Smooth muscle cell (in vitro differentiated cells): Measurements from ENCODE around the gene MYO5C. TPM values are rescaled to one million over a fixed set of nuclear protein-coding genes. Genes with fewer than 3 reads are reported as not detected.

Source experiments
- DNase-seq: peaks from one replicate; lab custom pipeline; 2025; ENCODE audit not compliant: unreplicated experiment; lab: John Stamatoyannopoulos, UW
- H2AFZ ChIP-seq: fragments of 200-600 bp; sonication (generic); 2 replicates; pipeline ENCODE4 v1.6.0; 2016; ENCODE audit warnings: antibody characterized with exemption, low read depth, mild to moderate bottlenecking
- H3F3A ChIP-seq: fragments of 200-600 bp; sonication (generic); 2 replicates; pipeline ENCODE4 v1.6.0; 2017; ENCODE audit warnings: antibody characterized with exemption, low read depth
- H3K27ac ChIP-seq: fragments of 200-600 bp; sonication (generic); 2 replicates; pipeline ENCODE4 v1.5.1; 2016; ENCODE audit warnings: low read depth, mild to moderate bottlenecking
- H3K27me3 ChIP-seq: fragments of 200-600 bp; sonication (generic); 2 replicates; pipeline ENCODE4 v1.6.1; 2016; ENCODE audit warnings: low read depth, mild to moderate bottlenecking
- H3K36me3 ChIP-seq: fragments of 200-600 bp; sonication (generic); 2 replicates; pipeline ENCODE4 v1.5.1; 2016; ENCODE audit warnings: low read depth
- H3K4me1 ChIP-seq: fragments of 200-600 bp; sonication (generic); 2 replicates; pipeline ENCODE4 v1.5.1; 2016; ENCODE audit warnings: low read depth
- H3K4me2 ChIP-seq: fragments of 200-600 bp; sonication (generic); 2 replicates; pipeline ENCODE4 v1.6.0; 2016; ENCODE audit warnings: mild to moderate bottlenecking
- H3K4me3 ChIP-seq: fragments of 200-600 bp; sonication (generic); 2 replicates; pipeline ENCODE4 v1.5.1; 2016; ENCODE audit warnings: mild to moderate bottlenecking
- H3K79me2 ChIP-seq: fragments of 200-600 bp; sonication (generic); 2 replicates; pipeline ENCODE4 v1.6.0; 2016; ENCODE audit warnings: low read depth, mild to moderate bottlenecking
- H3K9ac ChIP-seq: fragments of 200-600 bp; sonication (generic); 2 replicates; pipeline ENCODE4 v1.6.0; 2016; ENCODE audit warnings: low read depth
- H3K9me3 ChIP-seq: fragments of 200-600 bp; sonication (generic); replicated peaks from 2 replicates; pipeline ENCODE4 v1.5.1; 2016; ENCODE audit warnings: low read depth
- H4K20me1 ChIP-seq: fragments of 200-600 bp; sonication (generic); 2 replicates; pipeline ENCODE4 v1.6.0; 2016; ENCODE audit warnings: low read depth
- CTCF ChIP-seq: fragments of 200-600 bp; sonication (generic); IDR thresholded peaks from 2 replicates; pipeline ENCODE4 v1.5.1; 2017; ENCODE audit warnings: borderline replicate concordance, mild to moderate bottlenecking, antibody characterized with exemption; ENCODE audit not compliant: insufficient read depth, poor library complexity, severe bottlenecking
- WGBS: methylation state at CpG from one replicate; pipeline ENCODE4 v1.1.7; 2016; ENCODE audit warnings: low lambda C conversion rate; 5-methylcytosine and 5-hydroxymethylcytosine counted together
- polyA plus RNA-seq: library from polyadenylated mRNA; unstranded; fragments of >200 nt; fragmentation: Nextera tagmentation; extraction: Ambion mirVana; gene quantifications from 2 replicates; pipeline ENCODE4 v1.2.1, GENCODE V29; 2016
- total RNA-seq: library from RNA; depleted of rRNA; stranded (reverse); fragments of >200 nt; gene quantifications from 2 replicates; pipeline ENCODE4 v1.2.3, GENCODE V29; 2014

MYO5C gene
- total and polyA plus RNA-seq, 2 experiments from 2014 or later = 0.26 to 1.5 TPM

- no peak for DNase-seq
- Histone ChIP-seq H3K4me3 (no peak overlapping the region), H3K9me3 (no peaks in the 10 kb centered on the region), H3K36me3 (no peaks in the 10 kb centered on the region), H3F3A (no peaks in the 10 kb centered on the region), H3K4me1 (no peaks in the 10 kb centered on the region), H3K27ac (no peak overlapping the region), H3K27me3 (no peaks in the 10 kb centered on the region), H3K9ac (no peak overlapping the region), H3K4me2 (no peak overlapping the region), H3K79me2 (no peaks in the 10 kb centered on the region), H4K20me1 (no peaks in the 10 kb centered on the region), H2AFZ (no peak overlapping the region)
- 70% methylated on average over 3 of the region's 3 CpGs for WGBS
- no peak for TF ChIP-seq CTCF
Measured at GRCh38 chr15:52303093-52303772, 7.6 kb upstream of the MYO5C start.

- Histone ChIP-seq H3K4me3 (no peak overlapping the region), H3K9me3 (no peaks in the 10 kb centered on the region), H3K27me3 (peaks cover 5% of the 10 kb centered on the region), H3K9ac (no peak overlapping the region), H4K20me1 (no peaks in the 10 kb centered on the region), H3K36me3 (no peaks in the 10 kb centered on the region), H3K4me2 (no peak overlapping the region), H3K79me2 (no peaks in the 10 kb centered on the region), H2AFZ (no peak overlapping the region), H3K4me1 (no peaks in the 10 kb centered on the region), H3K27ac (no peak overlapping the region), H3F3A (no peaks in the 10 kb centered on the region)
- 97% methylated on average over 2 of the region's 2 CpGs for WGBS
- no peak for TF ChIP-seq CTCF
- no peak for DNase-seq
Measured at GRCh38 chr15:52301265-52301847, 5.8 kb upstream of the MYO5C start.

GRCh38 chr15:52294881-52295420 lies 653 bp downstream of the MYO5C start:
- no peak for DNase-seq
- no peaks in the 10 kb centered on the region for H4K20me1 ChIP-seq
- WGBS = 17% methylated on average over 23 of the region's 32 CpGs
- H3F3A ChIP-seq = no peaks in the 10 kb centered on the region
- H3K4me2 ChIP-seq = peak overlapping the region; percentile 88
- H3K27me3 ChIP-seq = peaks cover 49% of the 10 kb centered on the region
- H3K4me1 ChIP-seq = peaks cover 4% of the 10 kb centered on the region
- H2AFZ ChIP-seq = peak overlapping the region; percentile 43
- no peaks in the 10 kb centered on the region for H3K36me3 ChIP-seq
- peak overlapping the region; percentile 64 for H3K4me3 ChIP-seq
- H3K9ac ChIP-seq = no peak overlapping the region
- no peak for TF ChIP-seq CTCF
- H3K9me3 ChIP-seq = no peaks in the 10 kb centered on the region
- no peaks in the 10 kb centered on the region for H3K79me2 ChIP-seq
- no peak overlapping the region for H3K27ac ChIP-seq
